GM12878 (cell line): ENCODE data around the gene LEKR1.

Experiments
- EP300 ChIP-seq, 2 experiments: fragments of 150-350 bp in 1 of 2; IDR thresholded peaks; 2 replicates each; pipeline ENCODE4 v1.6.1; 2011 to 2012; ENCODE audit warnings: low read depth in 2 of 2, low read length in 2 of 2, borderline replicate concordance in 1 of 2, improper control_type of control experiment in 1 of 2, inconsistent platforms in 1 of 2; ENCODE audit not compliant: control insufficient read depth in 1 of 2
- ESRRA ChIP-seq: IDR thresholded peaks from 2 replicates; pipeline ENCODE4 v1.6.1; 2012; ENCODE audit warnings: mild to moderate bottlenecking, low read length, improper control_type of control experiment
- FOS ChIP-seq: IDR thresholded peaks from 3 replicates; pipeline ENCODE4 v1.6.1; 2011; ENCODE audit warnings: borderline replicate concordance; ENCODE audit not compliant: insufficient read length; ENCODE audit errors: extremely low read depth
- MYC ChIP-seq: IDR thresholded peaks from 2 replicates; pipeline ENCODE4 v1.6.1; 2011; ENCODE audit warnings: mild to moderate bottlenecking, low read length, moderate library complexity, inconsistent platforms; ENCODE audit not compliant: insufficient read depth, insufficient replicate concordance, insufficient read length, severe bottlenecking
- NR2C2 ChIP-seq: IDR thresholded peaks from 2 replicates; pipeline ENCODE4 v1.6.1; 2011; ENCODE audit warnings: borderline replicate concordance, low read depth; ENCODE audit not compliant: control insufficient read depth, insufficient read length
- REST ChIP-seq: IDR thresholded peaks from 2 replicates; pipeline ENCODE4 v1.6.1; 2012; ENCODE audit warnings: mild to moderate bottlenecking, low read depth, low read length
- ZNF207 ChIP-seq: fragments of 450-650 bp; IDR thresholded peaks from 2 replicates; pipeline ENCODE4 v1.6.1; 2014; ENCODE audit warnings: antibody characterized with exemption, mild to moderate bottlenecking, borderline replicate concordance

DNA sequence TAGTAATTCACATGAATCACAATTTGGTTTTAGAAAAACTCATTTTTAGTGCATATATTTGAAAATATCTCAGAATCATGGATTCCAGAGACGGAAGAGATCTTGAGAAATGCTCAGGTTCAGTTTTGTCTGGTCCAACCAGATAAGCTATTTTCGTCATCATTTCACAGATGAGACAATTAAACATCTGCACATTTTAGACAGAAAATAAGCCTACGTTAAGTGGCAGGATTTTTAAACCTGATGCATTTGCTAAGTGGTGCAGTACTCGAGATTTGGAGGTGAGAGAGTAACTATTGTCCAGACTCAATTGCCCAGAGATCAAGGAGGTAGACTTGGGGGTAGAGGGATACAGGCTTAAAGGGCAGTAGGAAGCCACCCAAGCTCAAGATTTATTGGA lies 243.3 kb downstream of the LEKR1 start:
- TF ChIP-seq NR2C2 (no peak), EP300 (IDR thresholded peaks at IDR 0.05; ENCODE audit: borderline replicate concordance in 1 of 2, control insufficient read depth in 1 of 2, low read depth in 2 of 2, low read length in 2 of 2) (no peak), FOS (no peak), MYC (no peak), ESRRA (no peak), REST (no peak), ZNF207 (no peak)
